Stimulated activated naive CD8-positive, alpha-beta T cell treated with anti-CD3 and anti-CD28 coated beads, Interleukin-15, Interleukin-2, amounts not matched to agents 100 ng/mL and 50 ng/mL, for 24 hours (primary cell): Measurements from ENCODE around the gene ABHD4.
"Not testable (repeated sequence)": the region's sequence is repeated elsewhere in the genome, so short reads cannot be mapped to it uniquely, and the experiment has no call there.

ENCODE experiments used
- H3K27ac Mint-ChIP-seq: one replicate; pipeline ENCODE4 v1.8.0; 2021; ENCODE audit warnings: mild to moderate bottlenecking, mixed read lengths
- H3K27me3 Mint-ChIP-seq: one replicate; pipeline ENCODE4 v1.8.0; 2021; ENCODE audit warnings: mixed read lengths
- H3K36me3 Mint-ChIP-seq: one replicate; pipeline ENCODE4 v1.8.0; 2021; ENCODE audit warnings: low read depth, mixed read lengths
- H3K4me1 Mint-ChIP-seq: one replicate; pipeline ENCODE4 v1.8.0; 2021; ENCODE audit warnings: low read depth, mixed read lengths
- H3K4me3 Mint-ChIP-seq: one replicate; pipeline ENCODE4 v1.8.0; 2021; ENCODE audit warnings: mild to moderate bottlenecking, mixed read lengths
- H3K9me3 Mint-ChIP-seq: one replicate; pipeline ENCODE4 v1.8.0; 2021; ENCODE audit warnings: mixed read lengths

Gene ABHD4

DNA sequence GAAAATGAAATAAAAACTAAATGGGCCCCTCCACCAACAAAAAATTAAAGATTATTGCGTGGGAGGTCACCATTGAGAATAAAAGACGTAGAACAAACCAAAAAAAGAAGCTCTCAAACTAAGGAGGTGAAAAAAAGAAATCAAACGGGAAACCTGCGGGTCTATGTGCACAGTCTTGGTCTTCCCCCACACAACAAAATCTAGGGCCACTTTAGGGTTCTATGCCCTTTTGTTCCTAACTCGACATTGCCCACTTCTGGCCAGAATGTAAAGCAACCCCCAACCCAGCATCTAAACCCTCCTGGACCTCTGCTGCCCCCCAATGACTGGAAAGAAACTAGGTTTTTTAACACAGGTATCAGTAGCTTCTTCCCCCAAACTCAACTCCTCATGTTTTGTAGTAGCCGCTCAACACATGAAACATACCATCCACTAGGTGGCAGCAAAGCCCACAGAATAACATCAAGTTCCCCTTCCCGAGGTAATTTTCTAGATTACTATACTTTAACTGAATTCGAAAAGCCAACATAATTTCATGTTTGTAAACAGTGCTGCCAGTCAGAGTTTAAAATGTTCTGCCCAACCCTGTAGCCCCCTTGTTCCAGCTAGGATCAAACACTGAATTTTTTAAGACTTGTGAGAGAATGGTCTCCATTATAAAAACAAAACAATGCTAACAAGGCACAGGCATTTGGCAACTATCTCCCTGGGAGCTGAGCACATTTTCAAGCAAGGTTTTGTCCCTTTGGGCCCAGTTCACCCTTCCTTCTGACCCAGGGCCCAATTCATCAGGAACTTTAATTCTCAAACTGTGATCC lies 27.8 kb upstream of the ABHD4 start:
- Mint-ChIP-seq H3K4me1 (peaks cover 79% of the 10 kb centered on the region), H3K27me3 (no peaks in the 10 kb centered on the region), H3K36me3 (peaks cover 61% of the 10 kb centered on the region), H3K9me3 (no peaks in the 10 kb centered on the region), H3K4me3 (peak overlapping the region; percentile 90), H3K27ac (peak overlapping the region; percentile 97)

GRCh38 chr14:22572562-22573058 lies 25.5 kb upstream of the ABHD4 start:
- Mint-ChIP-seq H3K36me3 (peaks cover 63% of the 10 kb centered on the region), H3K9me3 (no peaks in the 10 kb centered on the region), H3K4me1 (peaks cover 73% of the 10 kb centered on the region), H3K27me3 (no peaks in the 10 kb centered on the region), H3K4me3 (no peak overlapping the region), H3K27ac (peak overlapping the region; percentile 45)

GRCh38 chr14:22573804-22574203 lies 24.3 kb upstream of the ABHD4 start:
- Mint-ChIP-seq H3K9me3 (no peaks in the 10 kb centered on the region), H3K27ac (no peak overlapping the region), H3K27me3 (no peaks in the 10 kb centered on the region), H3K4me3 (no peak overlapping the region), H3K4me1 (peaks cover 72% of the 10 kb centered on the region), H3K36me3 (peaks cover 70% of the 10 kb centered on the region)

- Mint-ChIP-seq H3K27ac (peak overlapping the region; percentile 1), H3K9me3 (no peaks in the 10 kb centered on the region), H3K27me3 (no peaks in the 10 kb centered on the region), H3K36me3 (peaks cover 67% of the 10 kb centered on the region), H3K4me1 (peaks cover 76% of the 10 kb centered on the region), H3K4me3 (peak overlapping the region; percentile 4)
Measured at GRCh38 chr14:22577334-22577908, 20.7 kb upstream of the ABHD4 start.

DNA sequence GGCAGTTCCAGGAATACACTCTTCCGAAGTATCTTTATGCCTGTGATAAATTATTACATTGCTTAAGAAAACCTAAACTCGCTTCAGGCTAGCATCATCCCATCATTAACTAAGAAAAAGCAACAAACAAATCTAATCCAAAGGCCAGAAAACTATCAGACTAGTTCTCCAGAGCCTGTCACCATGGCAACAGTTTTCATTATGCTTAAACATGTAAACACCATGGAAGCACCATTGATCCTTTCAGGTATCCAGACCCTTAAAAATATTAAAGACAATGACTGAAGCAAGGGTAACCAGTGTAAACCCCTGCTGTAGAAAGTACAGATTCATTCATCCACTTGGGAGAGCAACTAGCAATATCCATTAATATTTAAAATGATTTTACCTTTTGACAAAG lies 18.9 kb upstream of the ABHD4 start:
- H3K9me3 Mint-ChIP-seq: no peaks in the 10 kb centered on the region
- no peaks in the 10 kb centered on the region for H3K27me3 Mint-ChIP-seq
- peak overlapping the region; percentile 34 for H3K4me3 Mint-ChIP-seq
- H3K36me3 Mint-ChIP-seq: peaks cover 69% of the 10 kb centered on the region
- peaks cover 79% of the 10 kb centered on the region for H3K4me1 Mint-ChIP-seq
- peak overlapping the region; percentile 62 for H3K27ac Mint-ChIP-seq

GRCh38 chr14:22579881-22580280 lies 18.2 kb upstream of the ABHD4 start:
- Mint-ChIP-seq H3K27ac (no peak overlapping the region), H3K4me3 (no peak overlapping the region), H3K4me1 (peaks cover 79% of the 10 kb centered on the region), H3K9me3 (no peaks in the 10 kb centered on the region), H3K36me3 (peaks cover 69% of the 10 kb centered on the region), H3K27me3 (no peaks in the 10 kb centered on the region)

- no peaks in the 10 kb centered on the region for H3K27me3 Mint-ChIP-seq
- H3K4me1 Mint-ChIP-seq: peaks cover 86% of the 10 kb centered on the region
- H3K27ac Mint-ChIP-seq: peak overlapping the region; percentile 50
- H3K4me3 Mint-ChIP-seq: no peak overlapping the region
- H3K9me3 Mint-ChIP-seq: no peaks in the 10 kb centered on the region
- peaks cover 74% of the 10 kb centered on the region for H3K36me3 Mint-ChIP-seq
Measured at GRCh38 chr14:22580625-22581024, 17.5 kb upstream of the ABHD4 start.

DNA sequence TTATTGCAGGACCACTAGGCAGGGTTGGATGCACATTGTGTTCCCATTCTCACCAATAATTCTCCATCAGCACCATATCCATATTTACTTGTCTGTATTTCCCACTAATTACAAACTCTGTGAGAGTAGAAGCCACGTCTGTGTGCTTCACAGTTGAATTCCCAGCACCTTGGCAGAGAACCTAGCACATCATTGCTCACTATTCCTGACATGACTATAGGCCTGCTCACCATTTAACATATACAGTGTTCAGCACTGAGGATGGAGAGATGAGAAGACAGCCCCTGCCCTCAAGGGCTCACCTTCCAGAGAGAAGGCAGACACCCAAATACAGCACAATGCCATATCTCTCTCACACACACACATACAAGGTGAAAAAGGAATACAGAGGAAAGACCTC lies 14.1 kb upstream of the ABHD4 start:
- peaks cover 72% of the 10 kb centered on the region for H3K36me3 Mint-ChIP-seq
- H3K27me3 Mint-ChIP-seq: peaks cover under 1% of the 10 kb centered on the region
- H3K27ac Mint-ChIP-seq: peak overlapping the region; percentile 76
- peaks cover 89% of the 10 kb centered on the region for H3K4me1 Mint-ChIP-seq
- peak overlapping the region; percentile 6 for H3K4me3 Mint-ChIP-seq
- H3K9me3 Mint-ChIP-seq: no peaks in the 10 kb centered on the region

DNA sequence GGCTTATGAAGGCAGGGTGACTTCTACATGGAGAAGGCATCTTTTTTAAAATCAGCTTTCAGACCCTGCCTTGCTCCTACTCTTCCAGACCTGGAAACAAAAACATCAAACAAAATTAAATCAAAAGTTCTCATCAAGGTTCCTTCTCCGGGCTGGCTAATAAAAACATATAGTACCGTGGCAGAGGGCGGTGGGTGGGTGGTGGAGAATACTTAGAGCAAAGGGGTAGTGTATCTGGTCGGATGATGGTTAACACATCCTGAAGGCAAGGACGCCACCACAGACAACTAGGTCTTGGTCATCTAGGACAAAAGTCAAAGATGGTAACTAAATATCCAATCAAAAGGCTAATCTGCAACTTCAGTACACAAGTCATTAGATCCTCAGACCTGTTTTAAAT lies 10.9 kb upstream of the ABHD4 start:
- peak overlapping the region; percentile 97 for H3K4me3 Mint-ChIP-seq
- peak overlapping the region; percentile 99 for H3K27ac Mint-ChIP-seq
- H3K36me3 Mint-ChIP-seq: peaks cover 55% of the 10 kb centered on the region
- peaks cover 3% of the 10 kb centered on the region for H3K27me3 Mint-ChIP-seq
- no peaks in the 10 kb centered on the region for H3K9me3 Mint-ChIP-seq
- H3K4me1 Mint-ChIP-seq: peaks cover 96% of the 10 kb centered on the region

GRCh38 chr14:22587677-22588422 lies 10.2 kb upstream of the ABHD4 start:
- Mint-ChIP-seq H3K27ac (peak overlapping the region; percentile 99), H3K4me1 (peaks cover 95% of the 10 kb centered on the region), H3K4me3 (peak overlapping the region; percentile 97), H3K36me3 (peaks cover 49% of the 10 kb centered on the region)
- not testable (repeated sequence) for H3K9me3 Mint-ChIP-seq, H3K27me3 Mint-ChIP-seq

DNA sequence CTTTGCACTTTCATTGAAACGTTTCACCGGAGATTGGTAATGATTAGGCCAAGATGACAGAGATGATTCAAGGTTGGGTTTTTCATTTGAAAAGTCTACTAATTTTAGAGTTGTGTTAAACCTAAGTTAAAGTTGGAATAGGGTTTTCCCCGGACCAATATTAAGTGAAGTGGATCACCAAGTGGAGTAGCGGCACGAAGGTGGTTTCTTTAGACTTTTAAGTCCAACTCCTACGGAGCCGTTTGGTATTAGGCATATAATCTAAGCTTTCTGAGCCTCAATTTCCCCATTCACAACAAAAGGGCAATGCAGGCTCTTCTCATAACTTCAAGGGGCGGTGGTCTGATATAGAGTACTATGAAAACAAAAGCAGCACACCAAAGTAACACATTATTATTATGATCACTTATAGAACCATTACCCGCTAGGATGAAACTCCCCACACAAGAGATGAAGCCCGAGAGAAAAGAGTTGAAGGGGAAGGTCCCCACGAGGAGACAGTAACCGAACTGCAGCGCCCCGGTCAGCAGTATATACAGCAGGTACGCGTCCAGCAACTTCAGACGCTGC lies 9.5 kb upstream of the ABHD4 start:
- H3K4me1 Mint-ChIP-seq: peaks cover 88% of the 10 kb centered on the region
- H3K4me3 Mint-ChIP-seq: peak overlapping the region; percentile 97
- H3K27me3 Mint-ChIP-seq: peaks cover 3% of the 10 kb centered on the region
- H3K9me3 Mint-ChIP-seq: no peaks in the 10 kb centered on the region
- H3K36me3 Mint-ChIP-seq: peaks cover 41% of the 10 kb centered on the region
- peak overlapping the region; percentile 99 for H3K27ac Mint-ChIP-seq

DNA sequence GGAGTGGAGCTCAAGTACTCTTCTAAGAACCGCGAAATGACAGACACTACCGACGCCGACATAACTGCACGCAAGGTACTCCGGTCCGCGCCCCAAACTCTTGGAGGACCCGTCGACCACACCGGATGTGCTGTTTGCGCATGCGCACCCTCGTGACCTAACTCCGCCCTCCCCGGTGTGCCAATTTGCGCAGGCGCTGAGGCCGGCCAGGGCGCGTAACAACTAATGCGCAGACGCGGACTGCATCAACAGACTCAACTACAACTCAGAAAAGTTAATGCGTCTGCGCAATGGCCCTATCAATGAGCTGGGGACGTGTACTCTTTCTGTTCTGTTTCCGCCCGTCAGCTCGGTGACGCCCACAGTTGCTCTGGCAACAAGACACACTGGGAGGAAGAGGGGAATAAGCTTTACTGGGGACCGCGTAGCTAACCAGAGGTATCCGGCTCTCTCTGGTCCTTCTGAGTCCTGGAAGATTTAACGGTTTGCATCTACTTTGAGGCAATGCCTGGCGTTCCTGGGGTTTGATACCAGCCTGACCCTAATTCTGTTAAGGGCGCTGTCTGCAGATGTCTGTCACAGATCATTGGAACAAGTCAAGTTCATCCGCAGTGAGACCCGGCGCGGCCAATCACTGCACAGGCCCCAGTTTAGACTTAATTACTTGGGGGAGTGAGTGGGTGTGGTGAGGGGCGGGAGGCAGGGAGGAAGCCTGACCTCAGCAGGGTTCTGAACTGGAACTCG lies 8.8 kb upstream of the ABHD4 start, which contains the start of gene DAD1:
Gene DAD1, minus strand, starts transcription at position 129 of the 744 bp plus-strand sequence. Its CDS starts 67 bp downstream, at position 62.
- peaks cover 3% of the 10 kb centered on the region for H3K27me3 Mint-ChIP-seq
- H3K4me1 Mint-ChIP-seq: peaks cover 81% of the 10 kb centered on the region
- H3K27ac Mint-ChIP-seq: peak within 1 kb of the TSS; percentile 99
- peaks cover 34% of the 10 kb centered on the region for H3K36me3 Mint-ChIP-seq
- peak within 1 kb of the TSS; percentile 97 for H3K4me3 Mint-ChIP-seq
- H3K9me3 Mint-ChIP-seq: no peaks in the 10 kb centered on the region

DNA sequence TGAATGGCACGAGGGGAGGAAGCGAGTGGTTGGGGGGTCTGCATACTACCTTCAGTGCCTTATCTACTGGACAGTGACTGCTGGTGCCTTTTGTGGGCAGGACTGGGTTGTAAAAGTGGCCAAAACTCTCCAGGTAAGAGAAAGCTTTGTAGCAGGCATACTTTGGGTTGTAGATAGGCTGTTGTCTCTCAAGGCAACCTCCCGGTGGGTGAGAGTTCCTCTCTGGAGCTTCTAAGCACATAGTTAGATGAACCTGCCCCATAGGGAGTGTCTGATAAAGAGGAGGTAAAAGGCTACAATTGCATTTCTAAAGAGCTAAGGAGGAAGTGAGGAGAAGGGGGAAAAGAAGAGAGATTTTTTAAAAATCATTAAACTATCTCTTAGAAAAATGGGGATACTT lies 4.9 kb upstream of the ABHD4 start:
- Mint-ChIP-seq H3K4me1 (peaks cover 48% of the 10 kb centered on the region), H3K9me3 (no peaks in the 10 kb centered on the region), H3K27ac (no peak overlapping the region), H3K36me3 (peaks cover 4% of the 10 kb centered on the region), H3K27me3 (peaks cover 3% of the 10 kb centered on the region), H3K4me3 (no peak overlapping the region)

DNA sequence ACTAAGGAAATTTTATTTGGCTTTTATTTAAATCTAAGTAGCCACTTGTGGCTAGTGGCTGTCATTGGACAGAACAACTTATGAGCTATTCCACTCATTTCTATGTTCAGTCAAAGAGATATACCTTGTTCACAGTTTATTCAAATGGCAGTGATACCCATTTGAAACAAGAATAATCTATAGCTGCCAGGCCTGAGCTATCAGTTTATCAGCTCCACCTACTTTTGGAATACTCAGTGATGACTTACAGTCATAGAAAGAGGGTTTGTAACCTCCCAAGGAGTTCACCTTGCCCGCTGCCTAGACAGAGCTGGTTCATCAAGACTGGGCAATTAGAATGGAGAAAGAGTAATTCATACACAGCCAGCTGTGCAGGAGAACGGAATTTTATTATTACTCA lies 4.5 kb upstream of the ABHD4 start:
- Mint-ChIP-seq H3K27ac (no peak overlapping the region), H3K4me3 (no peak overlapping the region), H3K36me3 (peaks cover 4% of the 10 kb centered on the region), H3K9me3 (no peaks in the 10 kb centered on the region), H3K4me1 (peaks cover 48% of the 10 kb centered on the region), H3K27me3 (peaks cover 3% of the 10 kb centered on the region)
